Measurements from ENCODE around the gene HHLA2.

GRCh38 chr3:108409800-108410178 is 113.4 kb downstream of the HHLA2 start:
- TF ChIP-seq CTCF (IDR thresholded peaks at IDR 0.05; ENCODE audit: low read length) (no peak), EZH2 (IDR thresholded peaks at IDR 0.05; ENCODE audit: borderline replicate concordance, low read length) (no peak)
